Measurements from ENCODE around the gene SIX2.

SIX2 gene

GRCh38 chr2:45004562-45005191, 4.6 kb downstream of the SIX2 start:
- peak overlapping the region; percentile 31 for H3K4me3 ChIP-seq (ENCODE audit: low read depth, low read length)
- DNase-seq (ENCODE audit: low read depth) = no peak

GRCh38 chr2:45003579-45004551, 5.4 kb downstream of the SIX2 start:
- DNase-seq (ENCODE audit: low read depth) = no peak
- peak overlapping the region; percentile 31 for H3K4me3 ChIP-seq (ENCODE audit: low read depth, low read length)

GRCh38 chr2:45002686-45003085, 6.6 kb downstream of the SIX2 start:
- no peak overlapping the region for H3K4me3 ChIP-seq (ENCODE audit: low read depth, low read length)
- DNase-seq (ENCODE audit: low read depth) = no peak

- no peak overlapping the region for H3K4me3 ChIP-seq (ENCODE audit: low read depth, low read length)
- no peak for DNase-seq (ENCODE audit: low read depth)
Measured at GRCh38 chr2:45001869-45002385, 7.3 kb downstream of the SIX2 start.

GRCh38 chr2:45000921-45001868, 8.1 kb downstream of the SIX2 start:
- DNase-seq (ENCODE audit: low read depth) = no peak

GRCh38 chr2:45000341-45000901, 8.8 kb downstream of the SIX2 start:
- H3K4me3 ChIP-seq (ENCODE audit: low read depth, low read length) = no peak overlapping the region
- no peak for DNase-seq (ENCODE audit: low read depth)

More at GRCh38 chr2:45000921-45001868, 8.1 kb downstream of the SIX2 start:
- H3K4me3 ChIP-seq (ENCODE audit: low read depth, low read length) = peak overlapping the region; percentile 27

- no peak overlapping the region for H3K4me3 ChIP-seq (ENCODE audit: low read depth, low read length)
- no peak for DNase-seq (ENCODE audit: low read depth)
Measured at GRCh38 chr2:44999540-44999939, 9.7 kb downstream of the SIX2 start.

- no peak for DNase-seq (ENCODE audit: low read depth)
Measured at GRCh38 chr2:44997963-44998362, 11.3 kb downstream of the SIX2 start.

GRCh38 chr2:44996356-44996755, 12.9 kb downstream of the SIX2 start:
- no peak overlapping the region for H3K4me3 ChIP-seq (ENCODE audit: low read depth, low read length)
- DNase-seq (ENCODE audit: low read depth) = no peak

More at GRCh38 chr2:44997963-44998362, 11.3 kb downstream of the SIX2 start:
- no peak overlapping the region for H3K4me3 ChIP-seq (ENCODE audit: low read depth, low read length)

- no peak overlapping the region for H3K4me3 ChIP-seq (ENCODE audit: low read depth, low read length)
- no peak for DNase-seq (ENCODE audit: low read depth)
Measured at GRCh38 chr2:44994377-44994776, 14.9 kb downstream of the SIX2 start.

- no peak overlapping the region for H3K4me3 ChIP-seq (ENCODE audit: low read depth, low read length)
- DNase-seq (ENCODE audit: low read depth) = no peak
Measured at GRCh38 chr2:44989176-44989575, 20.1 kb downstream of the SIX2 start.

- H3K4me3 ChIP-seq (ENCODE audit: low read depth, low read length) = no peak overlapping the region
- DNase-seq (ENCODE audit: low read depth) = no peak
Measured at GRCh38 chr2:44983836-44984604, 25.2 kb downstream of the SIX2 start.

GRCh38 chr2:44981714-44982108, 27.5 kb downstream of the SIX2 start:
- peak; percentile 30 for DNase-seq (ENCODE audit: low read depth)
- H3K4me3 ChIP-seq (ENCODE audit: low read depth, low read length) = no peak overlapping the region

- DNase-seq (ENCODE audit: low read depth) = no peak
- H3K4me3 ChIP-seq (ENCODE audit: low read depth, low read length) = no peak overlapping the region
Measured at GRCh38 chr2:44980751-44981713, 28.2 kb downstream of the SIX2 start.

- no peak for DNase-seq (ENCODE audit: low read depth)
- H3K4me3 ChIP-seq (ENCODE audit: low read depth, low read length) = no peak overlapping the region
Measured at GRCh38 chr2:44979581-44979980, 29.7 kb downstream of the SIX2 start.

GRCh38 chr2:44975571-44976450, 33.4 kb downstream of the SIX2 start:
- no peak for DNase-seq (ENCODE audit: low read depth)
- H3K4me3 ChIP-seq (ENCODE audit: low read depth, low read length) = no peak overlapping the region

Data from skeletal muscle cell (primary cell).